Naive thymus-derived CD4-positive, alpha-beta T cell (primary cell): ENCODE data around the gene TLR3. TPM values are rescaled to one million over a fixed set of nuclear protein-coding genes. Genes with fewer than 3 reads are reported as not detected.

Source experiments
- ATAC-seq: fragments of 150-1000 bp; cut with Tn5 transposase; 2 replicates; pipeline ENCODE4 v1.10.0; 2021; ENCODE audit warnings: mild to moderate bottlenecking, moderate library complexity
- CTCF ChIA-PET: fragments of 350-600 bp; sonication (Branson Sonifier 250); formaldehyde crosslinking; loops from one replicate; lab custom pipeline; 2021; ENCODE audit warnings: antibody characterized with exemption; lab: Charles Lee
- POLR2A ChIA-PET: fragments of 350-600 bp; sonication (Branson Sonifier 250); formaldehyde crosslinking; loops from one replicate; lab custom pipeline; 2021; ENCODE audit warnings: antibody characterized with exemption, inconsistent platforms; lab: Charles Lee
- DNase-seq, 9 donors: peaks; one replicate each; pipeline versions ENCODE4 v3.0.0 to v3.0.0-alpha.2; 2020 to 2022; ENCODE audit warnings: mixed read lengths in 1 of 9
- H3K27ac ChIP-seq: one replicate; pipeline ENCODE4 v1.7.0; 2013; ENCODE audit warnings: mild to moderate bottlenecking, low read depth, low read length, moderate library complexity
- H3K27me3 ChIP-seq, 2 donors: one replicate each; pipeline ENCODE4 v1.7.0; 2013; ENCODE audit warnings: low read length in 2 of 2, mild to moderate bottlenecking in 2 of 2, moderate library complexity in 2 of 2; ENCODE audit not compliant: control insufficient read depth in 2 of 2, insufficient read depth in 2 of 2
- H3K36me3 ChIP-seq, 3 experiments: 1 replicate in 2 of 3; 2 replicates in 1 of 3; pipeline ENCODE4 v1.7.0; 2013; ENCODE audit warnings: low read length in 3 of 3, mild to moderate bottlenecking in 3 of 3, moderate library complexity in 1 of 3; ENCODE audit not compliant: insufficient read depth in 3 of 3, control insufficient read depth in 2 of 3
- H3K4me1 ChIP-seq, 2 donors: one replicate each; pipeline ENCODE4 v1.7.0; 2013; ENCODE audit warnings: low read length in 2 of 2, mild to moderate bottlenecking in 2 of 2, moderate library complexity in 1 of 2; ENCODE audit not compliant: control insufficient read depth in 2 of 2, insufficient read depth in 2 of 2
- H3K4me3 ChIP-seq: 2 replicates; pipeline ENCODE4 v1.7.0; 2013; ENCODE audit warnings: mild to moderate bottlenecking, low read length
- H3K9me3 ChIP-seq, 3 experiments: 1 replicate in 2 of 3; 2 replicates in 1 of 3; pipeline ENCODE4 v1.7.0; 2013; ENCODE audit warnings: low read length in 3 of 3; ENCODE audit not compliant: control insufficient read depth in 2 of 3
- H3K27ac Mint-ChIP-seq, 9 donors: one replicate each; pipeline ENCODE4 v1.8.0; 2020 to 2022; ENCODE audit warnings: mixed read lengths in 9 of 9, mild to moderate bottlenecking in 8 of 9, moderate library complexity in 5 of 9, inconsistent platforms in 2 of 9
- H3K27me3 Mint-ChIP-seq, 5 donors: one replicate each; pipeline ENCODE4 v1.8.0; 2021 to 2022; ENCODE audit warnings: mixed read lengths in 5 of 5, mild to moderate bottlenecking in 1 of 5
- H3K36me3 Mint-ChIP-seq, 5 donors: one replicate each; pipeline ENCODE4 v1.8.0; 2020 to 2022; ENCODE audit warnings: mixed read lengths in 5 of 5, mild to moderate bottlenecking in 3 of 5, inconsistent platforms in 1 of 5
- H3K4me1 Mint-ChIP-seq, 7 donors: one replicate each; pipeline ENCODE4 v1.8.0; 2020 to 2022; ENCODE audit warnings: mixed read lengths in 7 of 7, mild to moderate bottlenecking in 3 of 7, inconsistent platforms in 1 of 7
- H3K4me3 Mint-ChIP-seq, 10 donors: one replicate each; pipeline ENCODE4 v1.8.0; 2020 to 2022; ENCODE audit warnings: mild to moderate bottlenecking in 10 of 10, mixed read lengths in 10 of 10, moderate library complexity in 6 of 10, inconsistent platforms in 2 of 10
- H3K9me3 Mint-ChIP-seq, 11 donors: one replicate each; pipeline ENCODE4 v1.8.0; 2020 to 2022; ENCODE audit warnings: mixed read lengths in 11 of 11, mild to moderate bottlenecking in 4 of 11, inconsistent platforms in 1 of 11, moderate library complexity in 1 of 11
- intact Hi-C, 2 donors: fragments of 100-400 bp; cut with micrococcal nuclease; formaldehyde crosslinking; loops; one replicate each; pipeline ENCODE4 v1.15.1; 2023
- polyA plus RNA-seq, 2 donors: library from polyadenylated mRNA; unstranded; fragments of 300-500 nt; fragmentation: Illumina TruSeq; gene quantifications; one replicate each; pipeline ENCODE4 v1.2.3, GENCODE V29; 2021
- total RNA-seq, 6 experiments: library from RNA in 5 of 6; stranded (reverse) in 5 of 6; gene quantifications; 1 replicate in 5 of 6; 2 replicates in 1 of 6; pipeline ENCODE4 v1.2.3 and lab custom pipeline; 2021 to 2026

TLR3 gene
- total and polyA plus RNA-seq, 7 experiments from 2014 or later: 0.13 to 1.5 (median 0.24) TPM

DNA sequence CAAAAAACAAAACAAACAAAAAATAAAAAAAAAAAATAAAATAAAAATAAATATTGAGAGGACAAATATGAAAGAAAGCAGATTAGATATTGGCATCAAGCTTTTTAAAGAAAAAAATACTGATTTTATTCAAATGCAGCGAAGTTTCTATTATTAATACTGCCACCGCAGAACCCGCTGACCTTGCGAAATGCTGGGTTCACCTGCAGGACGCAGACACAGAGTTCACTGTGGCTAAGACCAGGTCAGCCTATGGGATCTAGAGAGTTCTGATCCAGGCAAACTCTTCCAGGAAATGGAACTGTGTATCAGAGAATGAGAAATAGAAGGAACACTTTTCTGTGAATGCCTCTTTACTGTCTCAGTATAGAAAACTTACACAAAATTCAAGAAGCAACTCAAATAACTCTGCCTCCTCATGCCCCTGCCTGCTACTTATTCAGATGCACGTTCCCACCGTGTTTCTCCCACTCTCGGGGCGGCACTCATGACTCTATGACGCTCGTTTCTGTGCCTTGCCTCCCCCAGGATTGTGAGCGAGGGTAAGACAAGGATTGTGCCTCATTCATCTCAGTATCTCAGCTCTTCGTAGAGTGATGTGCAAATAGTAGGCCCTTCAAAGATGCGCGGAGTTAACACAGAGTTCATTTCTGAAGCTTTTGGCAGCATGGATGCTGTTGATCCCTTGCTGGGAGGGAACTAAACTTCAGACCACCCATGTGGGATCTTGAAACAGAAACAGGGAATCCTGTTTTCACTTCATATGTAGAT is 44.1 kb upstream of the TLR3 start:
- ATAC-seq (no peak), DNase-seq (no peak)
- peaks cover 0 to 4% (median 0%) of the 10 kb centered on the region in 5 donors for H3K36me3 Mint-ChIP-seq
- Histone ChIP-seq H3K9me3 (no peaks in the 10 kb centered on the region), H3K4me3 (no peak overlapping the region), H3K27me3 (no peaks in the 10 kb centered on the region), H3K4me1 (no peaks in the 10 kb centered on the region), H3K36me3 (no peaks in the 10 kb centered on the region), H3K27ac (no peak overlapping the region)
- intact Hi-C loops: no loop called here
- H3K9me3 Mint-ChIP-seq: peaks cover 0 to 6% (median 0%) of the 10 kb centered on the region in 11 donors
- no peak overlapping the region for H3K4me3 Mint-ChIP-seq
- H3K27me3 Mint-ChIP-seq: peaks cover 5 to 39% (median 24%) of the 10 kb centered on the region in 5 donors
- H3K27ac Mint-ChIP-seq: no peak overlapping the region
- CTCF ChIA-PET: no interaction called here
- POLR2A ChIA-PET: no interaction called here
- peaks cover 0 to 2% (median 0%) of the 10 kb centered on the region in 7 donors for H3K4me1 Mint-ChIP-seq

DNA sequence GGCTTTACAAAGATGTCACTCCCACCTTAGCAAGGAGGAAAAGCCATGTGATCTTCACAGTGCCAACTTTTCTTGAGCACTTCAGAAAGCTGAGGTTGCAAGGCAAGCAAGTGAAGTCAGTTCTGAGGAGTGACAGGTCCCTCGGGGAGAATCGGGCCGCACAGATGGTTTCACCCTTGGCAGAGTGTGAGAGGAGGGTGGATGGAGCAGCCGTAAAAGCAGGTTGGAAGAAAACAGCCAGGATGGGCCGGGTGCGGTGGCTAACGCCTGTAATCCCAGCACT is 43.6 kb upstream of the TLR3 start:
- H3K4me3 Mint-ChIP-seq: no peak overlapping the region
- H3K27me3 Mint-ChIP-seq: peaks cover 5 to 39% (median 24%) of the 10 kb centered on the region in 5 donors
- Histone ChIP-seq H3K36me3 (no peaks in the 10 kb centered on the region), H3K4me3 (no peak overlapping the region), H3K9me3 (no peaks in the 10 kb centered on the region), H3K4me1 (no peaks in the 10 kb centered on the region), H3K27ac (no peak overlapping the region), H3K27me3 (no peaks in the 10 kb centered on the region)
- peaks cover 0 to 4% (median 0%) of the 10 kb centered on the region in 5 donors for H3K36me3 Mint-ChIP-seq
- peaks cover 0 to 6% (median 0%) of the 10 kb centered on the region in 11 donors for H3K9me3 Mint-ChIP-seq
- POLR2A ChIA-PET: no interaction called here
- CTCF ChIA-PET: interaction anchor here (0.7 kb wide), 1 partner anchor 377 kb away, joined by 3 read pairs; no protein-coding TSS in a partner anchor
- DNase-seq: no peak
- peaks cover 0 to 2% (median 0%) of the 10 kb centered on the region in 7 donors for H3K4me1 Mint-ChIP-seq
- H3K27ac Mint-ChIP-seq: no peak overlapping the region
- intact Hi-C loops: no loop called here
- no peak for ATAC-seq

DNA sequence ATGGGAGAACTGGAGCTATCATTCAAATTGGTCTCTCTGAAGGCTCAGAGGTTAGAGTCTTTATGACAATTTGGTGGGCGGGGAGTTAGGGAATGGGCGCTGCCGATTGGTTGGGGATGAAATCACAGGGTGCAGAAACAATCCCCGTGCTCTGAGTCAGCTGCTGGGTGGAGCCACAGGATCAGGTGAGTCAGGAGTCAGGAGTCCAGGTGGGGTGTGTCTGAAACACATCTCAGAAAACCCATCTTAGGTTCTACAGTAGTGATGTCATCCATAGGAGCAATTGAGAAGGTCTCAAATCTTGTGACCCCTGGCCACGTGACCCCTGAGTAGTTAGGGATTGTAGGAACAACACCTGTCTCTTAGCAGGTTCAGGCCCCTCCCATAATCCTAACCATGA is 41.6 kb upstream of the TLR3 start:
- H3K36me3 Mint-ChIP-seq: peaks cover 0 to 4% (median 0%) of the 10 kb centered on the region in 5 donors
- no peak for DNase-seq
- H3K9me3 ChIP-seq: no peaks in the 10 kb centered on the region
- ChIA-PET POLR2A (no interaction called here), CTCF (no interaction called here)
- peaks cover 2 to 45% (median 35%) of the 10 kb centered on the region in 5 donors for H3K27me3 Mint-ChIP-seq
- no peak overlapping the region for H3K4me3 ChIP-seq
- H3K27me3 ChIP-seq: no peaks in the 10 kb centered on the region
- intact Hi-C loops: no loop called here
- no peak for ATAC-seq
- H3K4me3 Mint-ChIP-seq: no peak overlapping the region
- no peaks in the 10 kb centered on the region for H3K4me1 ChIP-seq
- peaks cover 0 to 4% (median 0%) of the 10 kb centered on the region in 7 donors for H3K4me1 Mint-ChIP-seq
- H3K36me3 ChIP-seq: no peaks in the 10 kb centered on the region
- no peak overlapping the region for H3K27ac ChIP-seq
- H3K27ac Mint-ChIP-seq: peak overlapping the region in 1 of 9 donors; percentile 51
- peaks cover 0 to 15% (median 6%) of the 10 kb centered on the region in 11 donors for H3K9me3 Mint-ChIP-seq

DNA sequence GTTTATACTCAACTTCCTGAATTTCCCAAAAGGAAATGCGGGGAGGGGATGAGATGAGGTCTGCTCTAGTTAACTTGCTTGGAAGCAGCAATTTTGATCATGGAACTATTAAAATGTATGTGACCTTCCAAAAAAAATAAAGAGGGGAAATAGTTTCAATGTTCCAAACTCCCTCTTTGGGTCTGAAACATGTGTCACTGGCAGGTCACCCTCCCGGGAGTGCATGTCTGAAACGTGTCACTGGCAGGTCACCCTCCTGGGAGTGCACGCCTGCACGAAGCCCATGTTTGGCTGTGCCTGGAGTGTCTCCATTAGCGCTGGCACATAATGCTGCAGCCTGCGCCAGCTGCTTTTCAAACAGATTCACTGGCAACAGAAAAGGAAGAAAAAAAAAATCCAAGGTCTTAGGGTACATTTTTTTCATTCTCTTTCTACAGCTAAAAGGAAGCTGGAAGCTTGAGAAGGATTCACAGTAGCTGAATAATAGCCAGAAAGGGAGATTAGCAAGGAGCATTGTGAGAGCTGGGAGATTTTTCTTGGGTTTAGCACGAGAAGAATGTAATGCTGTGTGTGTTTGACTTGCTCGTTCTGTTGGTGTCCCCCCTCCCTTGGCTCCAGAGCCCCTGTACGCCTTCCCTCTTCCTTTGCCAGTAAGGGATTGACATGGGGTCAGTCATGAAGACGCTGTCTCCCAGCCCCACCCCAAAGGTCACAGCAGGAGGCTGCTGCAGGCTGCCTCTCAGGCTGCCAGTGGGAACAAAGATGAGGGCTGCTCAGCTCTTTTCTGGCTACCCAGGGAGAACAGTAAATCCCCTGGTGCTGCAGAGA is 39.2 kb upstream of the TLR3 start:
- intact Hi-C loops: no loop called here
- CTCF ChIA-PET: no interaction called here
- POLR2A ChIA-PET: no interaction called here

DNA sequence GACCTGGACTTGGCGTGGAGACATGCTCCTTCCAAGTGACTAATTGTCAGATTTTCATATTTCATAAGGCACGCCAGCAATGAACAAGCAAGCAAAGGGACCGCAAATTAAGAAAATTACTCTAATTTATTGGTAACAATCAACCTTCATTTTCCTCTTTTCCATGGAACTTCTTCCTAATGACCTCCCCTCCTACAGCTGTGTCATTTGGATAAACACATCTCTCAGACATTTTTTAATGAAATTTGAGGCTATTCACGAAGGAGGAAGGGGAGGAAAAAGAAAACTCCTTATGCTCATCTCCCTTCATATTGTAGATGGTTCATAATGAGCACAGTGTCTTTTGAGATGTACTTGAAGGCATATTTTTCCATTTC is 38.6 kb upstream of the TLR3 start:
- Histone ChIP-seq H3K4me1 (no peaks in the 10 kb centered on the region), H3K36me3 (no peaks in the 10 kb centered on the region), H3K27me3 (no peaks in the 10 kb centered on the region), H3K4me3 (no peak overlapping the region), H3K27ac (no peak overlapping the region), H3K9me3 (peaks cover 0 to 4% (median 0%) of the 10 kb centered on the region in 3 experiments)
- ChIA-PET POLR2A (no interaction called here), CTCF (no interaction called here)
- Mint-ChIP-seq H3K4me3 (no peak overlapping the region), H3K4me1 (peaks cover 0 to 3% (median 0%) of the 10 kb centered on the region in 7 donors), H3K9me3 (peaks cover 0 to 25% (median 8%) of the 10 kb centered on the region in 11 donors), H3K36me3 (peaks cover 0 to 4% (median 0%) of the 10 kb centered on the region in 5 donors), H3K27ac (no peak overlapping the region), H3K27me3 (peaks cover 2 to 37% (median 23%) of the 10 kb centered on the region in 5 donors)
- DNase-seq (no peak), ATAC-seq (no peak)
- intact Hi-C loops: no loop called here

More for the DNA sequence above, 39.2 kb upstream of the TLR3 start:
- Histone ChIP-seq H3K4me1 (no peaks in the 10 kb centered on the region), H3K4me3 (no peak overlapping the region), H3K27ac (no peak overlapping the region), H3K36me3 (no peaks in the 10 kb centered on the region), H3K9me3 (peaks cover 0 to 1% (median 0%) of the 10 kb centered on the region in 3 experiments), H3K27me3 (no peaks in the 10 kb centered on the region)
- Mint-ChIP-seq H3K36me3 (peaks cover 0 to 4% (median 0%) of the 10 kb centered on the region in 5 donors), H3K27me3 (peaks cover 2 to 37% (median 29%) of the 10 kb centered on the region in 5 donors), H3K9me3 (peaks cover 0 to 20% (median 8%) of the 10 kb centered on the region in 11 donors), H3K4me1 (peaks cover 0 to 4% (median 0%) of the 10 kb centered on the region in 7 donors), H3K4me3 (no peak overlapping the region), H3K27ac (no peak overlapping the region)
- DNase-seq: no peak
- ATAC-seq: no peak

DNA sequence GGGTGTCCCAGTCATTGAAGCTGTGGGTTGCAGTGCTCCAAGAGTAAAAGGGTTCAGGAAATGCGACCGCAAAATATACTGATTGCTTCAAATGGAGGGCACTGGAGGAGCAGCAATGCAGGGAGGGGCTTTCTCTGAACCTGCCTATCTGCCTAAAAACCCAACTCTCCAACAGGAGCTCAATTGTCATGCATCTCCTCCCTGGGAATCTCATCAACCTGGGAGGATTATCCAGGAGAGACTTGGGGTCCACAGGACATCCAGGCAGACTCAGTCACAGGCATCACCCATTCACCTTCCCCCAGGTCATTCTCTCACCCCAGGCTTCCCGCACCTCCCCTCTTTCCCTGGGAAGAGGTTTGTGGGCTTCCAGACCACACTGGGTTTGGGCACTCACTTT is 38.2 kb upstream of the TLR3 start:
- Histone ChIP-seq H3K27ac (no peak overlapping the region), H3K36me3 (no peaks in the 10 kb centered on the region), H3K4me3 (no peak overlapping the region), H3K9me3 (peaks cover 0 to 4% (median 0%) of the 10 kb centered on the region in 3 experiments), H3K4me1 (no peaks in the 10 kb centered on the region), H3K27me3 (no peaks in the 10 kb centered on the region)
- Mint-ChIP-seq H3K27me3 (peaks cover 2 to 37% (median 25%) of the 10 kb centered on the region in 5 donors), H3K27ac (no peak overlapping the region), H3K4me1 (peaks cover 0 to 2% (median 0%) of the 10 kb centered on the region in 7 donors), H3K9me3 (peaks cover 0 to 25% (median 8%) of the 10 kb centered on the region in 11 donors), H3K36me3 (peaks cover 0 to 4% (median 0%) of the 10 kb centered on the region in 5 donors), H3K4me3 (no peak overlapping the region)
- no peak for ATAC-seq
- intact Hi-C loops: no loop called here
- no peak for DNase-seq
- CTCF ChIA-PET: no interaction called here
- POLR2A ChIA-PET: no interaction called here
